ENCODE measurements around the gene CD99L2. TPM values are rescaled to one million over a fixed set of nuclear protein-coding genes. Genes with fewer than 3 reads are reported as not detected.

The CD99L2 gene
- polyA plus RNA-seq, 1 donor from 2014 or later: 61.0 TPM

- Histone ChIP-seq H2AFZ (ENCODE audit: low read depth, low read length) (no peak overlapping the region), H3K27me3 (ENCODE audit: insufficient read depth, low read depth, low read length) (no peaks in the 10 kb centered on the region), H3K4me3 (ENCODE audit: low read length) (no peak overlapping the region), H3K27ac (ENCODE audit: low read length) (no peak overlapping the region), H3K79me2 (replicated peaks; ENCODE audit: insufficient read depth, low read length) (no peaks in the 10 kb centered on the region), H3K4me2 (ENCODE audit: low read length) (no peak overlapping the region), H3K9me2 (ENCODE audit: insufficient read depth, low read length) (no peaks in the 10 kb centered on the region), H4K20me1 (ENCODE audit: insufficient read depth) (no peaks in the 10 kb centered on the region), H3K9me3 (ENCODE audit: low read length) (no peaks in the 10 kb centered on the region), H3F3A (ENCODE audit: insufficient read depth, low read length, poor library complexity, severe bottlenecking) (no peaks in the 10 kb centered on the region), H3K36me3 (ENCODE audit: insufficient read depth, low read length) (no peaks in the 10 kb centered on the region), H3K9ac (ENCODE audit: low read length) (no peak overlapping the region)
- no peak for TF ChIP-seq MXI1 (conservative IDR thresholded peaks at IDR 0.05; ENCODE audit: poor library complexity, severe bottlenecking)
- no peak for TF ChIP-seq CTCF (IDR thresholded peaks at IDR 0.05; ENCODE audit: poor library complexity, severe bottlenecking)
These were observed 28.4 kb downstream of the CD99L2 start for GRCh38 chrX:150870029-150870428.

GRCh38 chrX:150869450-150869849 is 29.0 kb downstream of the CD99L2 start:
- Histone ChIP-seq H3K9me3 (ENCODE audit: low read length) (no peaks in the 10 kb centered on the region), H3K27me3 (ENCODE audit: insufficient read depth, low read depth, low read length) (no peaks in the 10 kb centered on the region)
- TF ChIP-seq MXI1 (conservative IDR thresholded peaks at IDR 0.05; ENCODE audit: poor library complexity, severe bottlenecking) (no peak), SMC3 (conservative IDR thresholded peaks at IDR 0.05; ENCODE audit: poor library complexity) (no peak), RAD21 (conservative IDR thresholded peaks at IDR 0.05) (no peak), EP300 (conservative IDR thresholded peaks at IDR 0.05; ENCODE audit: poor library complexity, severe bottlenecking) (no peak), CTCF (IDR thresholded peaks at IDR 0.05; ENCODE audit: poor library complexity, severe bottlenecking) (no peak), REST (IDR thresholded peaks at IDR 0.05; ENCODE audit: borderline replicate concordance) (no peak), POLR2AphosphoS5 (IDR thresholded peaks at IDR 0.05) (no peak), EZH2 (IDR thresholded peaks at IDR 0.05; ENCODE audit: borderline replicate concordance, insufficient read depth, low read length, poor library complexity, severe bottlenecking) (no peak), TAF1 (IDR thresholded peaks at IDR 0.05; ENCODE audit: low read depth) (no peak)

More at GRCh38 chrX:150869450-150869849, 29.0 kb downstream of the CD99L2 start:
- Histone ChIP-seq H3K4me2 (ENCODE audit: low read length) (no peak overlapping the region), H2AFZ (ENCODE audit: low read depth, low read length) (no peak overlapping the region), H3F3A (ENCODE audit: insufficient read depth, low read length, poor library complexity, severe bottlenecking) (no peaks in the 10 kb centered on the region), H3K4me3 (ENCODE audit: low read length) (no peak overlapping the region), H3K9ac (ENCODE audit: low read length) (no peak overlapping the region), H3K9me2 (ENCODE audit: insufficient read depth, low read length) (no peaks in the 10 kb centered on the region), H4K20me1 (ENCODE audit: insufficient read depth) (no peaks in the 10 kb centered on the region), H3K27ac (ENCODE audit: low read length) (no peak overlapping the region), H3K36me3 (ENCODE audit: insufficient read depth, low read length) (no peaks in the 10 kb centered on the region), H3K79me2 (replicated peaks; ENCODE audit: insufficient read depth, low read length) (no peaks in the 10 kb centered on the region)
